HepG2 (cell line): Measurements from ENCODE around the gene FUCA2. TPM values are rescaled to one million over a fixed set of nuclear protein-coding genes. Genes with fewer than 3 reads are reported as not detected.

Experiments
- MBD4 ChIP-seq: IDR thresholded peaks from 2 replicates; pipeline ENCODE4 v1.6.1; 2012; ENCODE audit warnings: low read length, inconsistent platforms, borderline replicate concordance
- MEIS2 ChIP-seq: sonication (generic); formaldehyde crosslinking; IDR thresholded peaks from 2 replicates; pipeline ENCODE4 v1.9.0; 2021; ENCODE audit warnings: mild to moderate bottlenecking, missing genetic modification reagents
- MIER3 ChIP-seq: IDR thresholded peaks from 2 replicates; pipeline ENCODE4 v1.6.1; 2016; ENCODE audit warnings: missing compliant biosample characterization, borderline replicate concordance
- MLLT10 ChIP-seq: sonication (generic); formaldehyde crosslinking; IDR thresholded peaks from 2 replicates; pipeline ENCODE4 v1.4.0; 2020; ENCODE audit warnings: missing genetic modification reagents
- MXI1 ChIP-seq: IDR thresholded peaks from 3 replicates; pipeline ENCODE4 v1.6.1; 2012; ENCODE audit warnings: low read depth, low read length, inconsistent platforms, borderline replicate concordance
- THAP9 ChIP-seq: sonication (generic); formaldehyde crosslinking; IDR thresholded peaks from 2 replicates; pipeline ENCODE4; 2020; ENCODE audit warnings: missing genetic modification reagents, mild to moderate bottlenecking, borderline replicate concordance
- ZNF10 ChIP-seq: sonication (generic); formaldehyde crosslinking; IDR thresholded peaks from 2 replicates; pipeline ENCODE4 v1.4.0; 2020; ENCODE audit warnings: mild to moderate bottlenecking, low read depth, missing genetic modification reagents, borderline replicate concordance
- ZNF142 ChIP-seq: sonication (generic); formaldehyde crosslinking; IDR thresholded peaks from 2 replicates; pipeline ENCODE4 v1.4.0; 2020; ENCODE audit warnings: missing genetic modification reagents
- ZNF256 ChIP-seq: sonication (generic); formaldehyde crosslinking; conservative IDR thresholded peaks from 2 replicates; pipeline ENCODE4 v1.4.0; 2020; ENCODE audit warnings: missing genetic modification reagents
- ZNF318 ChIP-seq: sonication (generic); formaldehyde crosslinking; IDR thresholded peaks from 2 replicates; pipeline ENCODE4 v1.4.0; 2020; ENCODE audit warnings: mild to moderate bottlenecking, missing genetic modification reagents
- ZNF460 ChIP-seq: sonication (generic); formaldehyde crosslinking; IDR thresholded peaks from 2 replicates; pipeline ENCODE4 v1.5.1; 2020; ENCODE audit warnings: missing genetic modification reagents, mild to moderate bottlenecking, borderline replicate concordance
- ZNF768 ChIP-seq: sonication (generic); formaldehyde crosslinking; IDR thresholded peaks from 2 replicates; pipeline ENCODE4 v1.4.0; 2020; ENCODE audit warnings: missing genetic modification reagents
- ZSCAN21 ChIP-seq: sonication (generic); formaldehyde crosslinking; IDR thresholded peaks from 2 replicates; pipeline ENCODE4 v1.8.0; 2022; ENCODE audit warnings: mild to moderate bottlenecking, missing genetic modification reagents, moderate library complexity, borderline replicate concordance
- polyA plus RNA-seq, 8 experiments: library from polyadenylated mRNA; depleted of rRNA in 3 of 8; stranded (reverse) in 7 of 8; unstranded in 1 of 8; fragments of >200 nt; fragmentation: Illumina TruSeq in 4 of 8; extraction: Trizol in 4 of 8; gene quantifications; 2 replicates each; pipeline versions ENCODE4 v1.2.1 to v1.2.3, GENCODE V29; 2011 to 2016; ENCODE audit warnings: low read depth in 4 of 8, missing spikeins in 1 of 8, mixed read lengths in 1 of 8; ENCODE audit not compliant: insufficient read depth in 1 of 8
- total RNA-seq, 5 experiments: library from RNA; depleted of rRNA; stranded (reverse); fragments of >200 nt; fragmentation: Illumina TruSeq; extraction: Trizol; gene quantifications; 2 replicates each; pipeline ENCODE4 v1.2.3, GENCODE V29; 2016; ENCODE audit warnings: low read depth in 1 of 5

Gene FUCA2
- total and polyA plus RNA-seq, 2 of the 13 experiments (the other 11 are each of a cell fraction or from before 2014, with no cell fraction given): 87.4 to 144 TPM

- TF ChIP-seq ZNF318 (no peak), THAP9 (no peak), MXI1 (no peak), ZNF10 (CRISPR knock-in tag) (no peak), ZNF460 (CRISPR knock-in tag) (no peak), ZSCAN21 (no peak), ZNF768 (CRISPR knock-in tag) (no peak), MIER3 (CRISPR knock-in tag) (no peak), MEIS2 (CRISPR knock-in tag) (no peak), MLLT10 (CRISPR knock-in tag) (no peak), MBD4 (no peak), ZNF256 (CRISPR knock-in tag) (no peak), ZNF142 (CRISPR knock-in tag) (no peak)
These were observed 23.7 kb upstream of the FUCA2 start (continued) for GRCh38 chr6:143535189-143535614.
